Measurements from ENCODE around the gene POU3F3.

The POU3F3 gene

DNA sequence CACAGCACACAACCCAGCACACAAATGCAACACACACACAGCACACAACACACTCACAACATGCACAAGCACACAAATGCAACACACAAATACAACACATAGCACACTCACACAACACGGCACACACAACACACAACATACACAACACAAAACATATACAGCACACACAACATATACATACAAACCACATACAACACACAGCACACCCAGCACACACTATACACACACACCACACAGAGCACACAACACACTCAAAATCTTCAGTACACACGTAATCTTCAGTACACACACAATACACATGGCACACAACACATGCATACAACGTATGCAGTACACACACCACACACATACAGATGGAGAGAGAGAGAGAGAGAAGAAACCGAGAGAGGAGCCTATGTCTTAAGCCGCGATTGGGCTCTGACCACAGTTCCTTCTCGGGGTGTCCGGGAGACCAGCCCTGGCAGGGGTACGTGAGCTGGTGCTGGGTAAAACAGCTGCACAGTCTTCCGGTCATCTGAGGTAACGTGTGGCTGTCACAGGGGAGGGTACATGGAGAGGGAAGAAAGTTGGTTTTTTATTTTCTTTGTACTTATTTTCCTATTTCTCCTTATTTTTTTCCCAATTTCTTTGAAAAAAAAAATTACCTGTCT, 25.1 kb downstream of the POU3F3 start:
- no peak for FAIRE-seq

GRCh38 chr2:104880076-104880475, 26.2 kb downstream of the POU3F3 start:
- FAIRE-seq: no peak

DNA sequence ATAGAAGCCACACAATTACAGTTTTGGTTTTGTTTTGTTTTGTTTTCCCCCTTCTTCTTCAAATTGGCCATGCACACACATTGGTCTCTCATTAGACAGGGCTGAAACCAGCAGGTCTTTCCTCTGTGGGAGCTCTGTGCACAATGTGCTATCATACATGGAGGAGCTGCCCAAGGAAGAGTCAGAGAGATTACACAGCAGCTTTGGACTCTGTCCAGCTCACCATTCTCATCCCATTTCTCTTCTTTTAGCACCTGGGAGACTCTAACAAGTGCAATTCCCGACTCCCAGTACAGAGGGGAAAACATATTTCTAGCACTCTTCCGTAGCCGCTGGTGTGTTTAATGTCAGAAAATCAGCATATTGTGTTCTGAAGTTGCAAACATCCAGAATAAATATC, 29.4 kb downstream of the POU3F3 start:
- FAIRE-seq: no peak

GRCh38 chr2:104885119-104885782, 31.3 kb downstream of the POU3F3 start:
- FAIRE-seq: no peak

DNA sequence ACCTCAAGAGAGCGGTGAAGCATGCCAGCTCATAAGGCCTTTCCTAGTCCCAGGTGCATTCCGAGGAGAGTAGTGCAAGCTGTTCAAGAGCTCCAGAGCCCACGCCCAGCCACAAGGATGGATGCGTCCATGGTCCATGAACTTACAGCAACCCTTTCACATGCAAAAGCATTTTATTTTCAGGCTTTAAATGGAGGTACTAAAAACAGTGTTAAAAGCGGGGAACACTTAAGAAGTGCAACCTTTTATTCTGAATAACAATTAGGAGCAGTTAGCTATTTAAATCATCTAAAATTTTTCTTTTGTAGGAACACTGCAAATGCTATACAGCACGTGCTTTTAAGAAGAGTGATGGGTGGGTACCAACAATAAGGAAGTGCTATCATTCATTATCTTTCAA, 33.8 kb downstream of the POU3F3 start:
- FAIRE-seq: no peak

DNA sequence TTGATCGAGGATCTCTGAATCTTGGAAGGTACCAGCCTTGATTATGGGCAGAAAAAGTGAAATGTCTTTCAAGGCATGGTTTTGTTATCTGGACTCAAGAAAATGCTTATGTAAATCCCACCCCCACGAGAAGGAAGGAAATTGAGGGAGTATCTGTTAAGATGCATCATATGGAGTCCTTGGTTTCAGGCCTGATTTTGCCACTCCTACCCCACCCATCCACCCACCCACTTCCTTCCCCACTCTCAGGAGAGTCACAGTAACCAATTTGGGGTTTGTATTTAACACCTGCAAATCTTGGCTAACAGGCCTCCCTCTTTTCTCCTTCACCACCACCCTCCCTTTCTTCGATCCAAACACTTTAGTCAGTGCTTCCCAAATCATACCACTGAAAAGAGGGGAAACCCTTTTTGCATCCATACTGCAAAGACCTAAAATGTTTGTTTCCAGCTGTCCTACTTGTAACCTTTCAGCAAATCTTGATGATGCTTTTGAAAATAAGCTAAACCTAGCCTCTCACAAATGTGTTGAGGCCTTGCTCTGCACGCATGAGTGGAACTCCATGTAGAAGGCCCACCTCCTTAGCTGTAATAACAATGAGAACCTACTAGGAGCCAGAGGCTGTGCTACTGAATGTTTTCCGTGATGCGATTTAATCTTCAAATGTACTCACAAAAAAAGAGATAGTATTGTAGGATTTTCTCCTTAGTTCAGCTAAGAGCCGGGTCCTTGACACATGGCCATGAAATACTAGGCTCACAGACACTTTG, 34.8 kb downstream of the POU3F3 start:
- no peak for FAIRE-seq

DNA sequence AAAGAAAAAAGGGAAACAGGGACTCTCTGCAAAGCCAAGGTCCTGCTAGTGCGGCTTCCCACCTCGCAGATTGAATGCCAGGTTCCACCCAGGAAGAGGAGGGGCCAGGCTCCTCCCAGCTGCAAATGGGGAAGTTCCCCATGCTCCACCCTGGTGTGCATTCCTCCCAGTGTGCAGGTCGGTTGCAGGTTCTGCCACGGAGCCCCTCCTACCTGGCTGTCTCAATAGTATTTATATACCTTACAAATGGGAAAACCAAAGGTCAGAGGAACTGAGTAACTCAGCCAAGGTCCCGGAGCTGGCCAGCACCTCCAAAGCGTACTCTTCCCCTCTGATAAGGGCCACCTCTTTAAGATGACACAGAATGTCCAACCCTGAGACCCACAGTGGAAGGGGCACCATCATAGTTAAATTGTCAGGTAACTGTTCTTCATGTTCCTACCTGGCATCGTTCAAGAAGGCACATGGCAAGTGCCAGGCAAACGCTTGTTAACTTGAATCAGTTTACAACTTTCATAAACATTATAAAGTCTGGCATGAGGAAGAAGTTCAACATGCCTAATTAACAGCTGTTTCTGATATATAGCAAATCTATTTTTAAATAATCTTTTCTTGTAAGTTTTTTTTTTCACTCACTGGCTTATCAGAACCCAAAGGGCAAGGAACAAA, 35.5 kb downstream of the POU3F3 start:
- no peak for FAIRE-seq

- FAIRE-seq: no peak
Measured at GRCh38 chr2:104889960-104890684, 36.2 kb downstream of the POU3F3 start.

DNA sequence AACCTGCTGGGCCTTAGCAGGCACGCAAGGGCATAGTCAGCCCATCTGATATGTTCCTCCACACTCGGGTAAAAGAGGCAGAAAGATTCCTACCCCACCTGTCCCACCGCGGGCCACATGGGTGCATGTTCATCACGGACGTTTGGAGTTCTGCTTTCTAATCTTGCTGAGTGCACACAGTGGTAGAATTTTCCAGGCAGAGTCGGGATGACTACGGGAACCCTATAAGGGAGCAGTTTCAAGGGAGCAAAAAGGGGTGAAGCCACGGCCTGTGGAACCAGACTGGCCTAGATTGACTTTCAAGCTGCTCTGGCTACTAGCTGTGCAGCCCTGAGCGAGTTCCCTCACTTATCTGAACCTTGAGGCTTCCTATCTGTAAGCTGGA, 36.8 kb downstream of the POU3F3 start:
- FAIRE-seq: no peak

DNA sequence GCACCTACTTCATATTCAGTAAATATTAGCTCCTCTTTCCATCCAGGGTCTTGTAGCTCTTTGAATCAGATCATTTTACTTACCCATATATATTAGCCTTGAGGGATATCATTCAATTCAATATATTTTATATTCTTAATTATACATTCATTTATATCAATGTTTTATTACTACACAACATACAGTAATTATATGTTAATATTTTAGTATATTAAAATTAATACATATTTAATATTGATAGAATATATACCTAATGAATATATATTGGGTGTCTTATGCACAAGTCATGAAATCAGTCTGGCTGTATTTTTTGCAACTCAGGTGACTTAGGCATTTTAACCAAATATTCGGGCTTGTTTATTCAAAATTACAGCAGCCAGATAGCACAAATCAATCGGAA, 37.2 kb downstream of the POU3F3 start:
- FAIRE-seq: no peak

DNA sequence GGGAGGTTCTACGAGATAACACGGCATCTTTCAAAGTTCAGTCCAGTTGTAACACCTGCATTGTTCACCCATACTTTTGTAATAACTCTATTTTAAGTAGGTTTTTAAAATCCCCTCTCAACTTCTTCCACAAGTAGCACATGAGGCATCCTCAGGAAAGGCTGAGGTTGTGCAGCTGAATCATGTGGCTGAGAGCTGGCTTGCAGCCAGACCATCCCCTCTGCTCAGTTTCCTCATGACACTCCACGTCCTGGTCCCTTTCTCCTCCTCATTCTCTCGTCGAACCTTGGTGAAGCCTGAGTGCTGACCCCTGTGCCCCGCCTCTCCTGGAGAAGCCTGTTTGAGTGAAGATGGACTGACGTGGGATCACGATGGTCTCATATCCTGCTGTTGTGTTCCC, 42.5 kb downstream of the POU3F3 start:
- FAIRE-seq: no peak

- FAIRE-seq: no peak
Measured at GRCh38 chr2:104897515-104898184, 43.7 kb downstream of the POU3F3 start.

GRCh38 chr2:104900608-104901007, 46.7 kb downstream of the POU3F3 start:
- FAIRE-seq: no peak

- no peak for FAIRE-seq
Measured at GRCh38 chr2:104901037-104901881, 47.3 kb downstream of the POU3F3 start.

DNA sequence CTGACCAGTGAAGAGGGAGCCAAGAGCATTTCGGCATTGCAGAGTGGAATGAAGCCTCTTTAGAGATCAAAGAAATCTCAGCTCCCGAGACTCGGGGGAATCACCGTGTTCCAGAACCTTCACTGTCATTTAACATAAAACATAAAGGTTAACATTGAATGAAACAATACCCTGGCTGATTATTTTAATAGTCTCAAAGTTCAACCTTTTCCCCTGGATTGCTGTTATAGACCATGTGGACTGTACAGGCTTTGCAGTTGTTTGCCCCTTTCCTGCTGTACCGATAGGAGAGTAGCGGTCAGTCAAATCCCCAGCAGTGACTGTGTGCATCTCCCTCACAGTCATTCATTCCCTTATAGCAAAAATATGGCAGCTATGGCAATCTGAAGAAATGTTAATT, 48.4 kb downstream of the POU3F3 start:
- FAIRE-seq: no peak
